Stimulated activated CD8-positive, alpha-beta memory T cell treated with anti-CD3 and anti-CD28 coated beads, Interleukin-15, amount 100 ng/mL, for 4 hours (primary cell): ENCODE results near the gene CDK4.

Source experiments
- DNase-seq, 2 donors: peaks; one replicate each; pipeline ENCODE4 v3.0.0-alpha.2; 2020; ENCODE audit warnings: low read depth in 2 of 2

The CDK4 gene

DNA sequence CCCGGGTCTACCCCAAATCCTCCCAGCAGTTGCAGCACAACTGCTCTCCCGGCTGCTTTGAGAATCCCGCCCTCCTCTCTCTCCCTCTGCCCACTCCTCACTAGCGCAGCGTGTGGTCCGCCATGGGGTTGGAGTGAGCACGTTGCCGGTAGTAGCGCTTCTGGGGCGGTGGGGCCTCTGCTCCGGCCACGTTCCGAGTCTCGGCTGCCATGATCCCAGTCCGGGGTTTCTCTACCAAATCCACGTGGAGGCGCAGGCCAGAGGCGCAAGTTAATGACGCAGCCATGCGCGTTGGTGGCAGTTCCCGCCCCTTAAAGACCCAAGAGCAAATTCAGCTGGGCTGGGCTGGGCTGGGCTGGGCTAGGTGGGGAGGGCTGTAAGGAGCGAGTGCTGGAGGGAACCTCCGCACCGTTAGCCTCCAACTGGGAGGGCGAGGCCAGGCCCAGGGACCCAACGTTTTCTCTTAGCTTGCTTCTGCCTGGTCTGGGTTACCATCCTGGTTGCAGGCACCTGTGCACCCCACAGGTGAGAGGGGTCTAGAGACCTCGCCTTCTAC lies 19.8 kb upstream of the CDK4 start, which contains the start of gene METTL1:
METTL1 (minus strand) TSS at position 233 of the 556 bp plus-strand sequence; CDS start at position 211, 22 bp downstream.
- peak; percentile 85 to 93 for DNase-seq

- peak; percentile 75 to 87 for DNase-seq
These were observed 19.2 kb upstream of the CDK4 start for GRCh38 chr12:57771236-57771872.

GRCh38 chr12:57770734-57771133 lies 18.6 kb upstream of the CDK4 start:
- no peak for DNase-seq

DNA sequence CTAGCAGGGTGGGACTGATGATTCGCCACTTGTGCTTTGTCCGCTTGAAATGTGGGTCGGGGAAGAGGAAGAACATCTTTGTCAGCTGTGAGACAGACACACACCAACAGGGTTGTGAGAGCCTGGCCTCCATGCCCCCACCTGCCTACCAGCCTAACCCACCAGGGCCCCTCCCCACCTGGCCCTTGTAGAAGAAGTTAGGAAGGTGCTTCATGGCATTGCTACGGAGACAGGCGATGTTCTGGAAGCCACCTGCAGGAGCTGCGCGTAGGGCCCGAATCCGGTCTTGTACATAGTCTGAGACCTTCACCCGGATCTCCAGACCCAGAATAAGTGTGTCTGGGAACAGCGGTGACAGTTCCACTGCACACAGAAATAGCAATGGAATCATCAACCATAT lies 17.5 kb upstream of the CDK4 start:
- no peak for DNase-seq

GRCh38 chr12:57767876-57768275 lies 15.8 kb upstream of the CDK4 start:
- no peak for DNase-seq

DNA sequence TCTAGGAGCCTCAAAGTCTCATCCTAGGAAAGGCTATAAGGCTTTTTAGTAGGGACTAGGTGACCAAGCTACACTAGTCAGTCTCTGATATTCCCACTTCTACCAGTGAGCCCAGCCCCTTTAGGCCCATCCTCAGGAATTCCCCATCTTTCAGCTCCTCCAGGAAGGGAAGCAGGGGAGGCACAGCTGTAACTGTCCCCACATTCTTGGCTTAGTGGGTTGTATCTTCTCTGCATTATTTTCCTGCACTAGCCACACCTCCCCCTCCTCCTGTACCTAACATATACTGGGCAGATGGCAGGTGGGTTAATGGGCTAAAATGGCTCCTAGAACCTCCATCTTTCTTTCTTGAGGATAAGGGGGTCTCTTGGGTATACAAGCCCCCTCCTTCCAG lies 15.2 kb upstream of the CDK4 start:
- DNase-seq = no peak

GRCh38 chr12:57766464-57767304 lies 14.6 kb upstream of the CDK4 start, which contains the start of gene CYP27B1:
TSS of gene CYP27B1 (minus strand) at chr12:57767078. CDS start at chr12:57767041, 37 bp downstream.
- DNase-seq = no peak

GRCh38 chr12:57765698-57766463 lies 13.8 kb upstream of the CDK4 start:
- DNase-seq = no peak

- peak in 1 of 2 donors; percentile 35 for DNase-seq
These were observed 13.0 kb upstream of the CDK4 start for GRCh38 chr12:57765003-57765697.

- no peak for DNase-seq
These were observed 12.5 kb upstream of the CDK4 start for GRCh38 chr12:57764662-57765002.

DNA sequence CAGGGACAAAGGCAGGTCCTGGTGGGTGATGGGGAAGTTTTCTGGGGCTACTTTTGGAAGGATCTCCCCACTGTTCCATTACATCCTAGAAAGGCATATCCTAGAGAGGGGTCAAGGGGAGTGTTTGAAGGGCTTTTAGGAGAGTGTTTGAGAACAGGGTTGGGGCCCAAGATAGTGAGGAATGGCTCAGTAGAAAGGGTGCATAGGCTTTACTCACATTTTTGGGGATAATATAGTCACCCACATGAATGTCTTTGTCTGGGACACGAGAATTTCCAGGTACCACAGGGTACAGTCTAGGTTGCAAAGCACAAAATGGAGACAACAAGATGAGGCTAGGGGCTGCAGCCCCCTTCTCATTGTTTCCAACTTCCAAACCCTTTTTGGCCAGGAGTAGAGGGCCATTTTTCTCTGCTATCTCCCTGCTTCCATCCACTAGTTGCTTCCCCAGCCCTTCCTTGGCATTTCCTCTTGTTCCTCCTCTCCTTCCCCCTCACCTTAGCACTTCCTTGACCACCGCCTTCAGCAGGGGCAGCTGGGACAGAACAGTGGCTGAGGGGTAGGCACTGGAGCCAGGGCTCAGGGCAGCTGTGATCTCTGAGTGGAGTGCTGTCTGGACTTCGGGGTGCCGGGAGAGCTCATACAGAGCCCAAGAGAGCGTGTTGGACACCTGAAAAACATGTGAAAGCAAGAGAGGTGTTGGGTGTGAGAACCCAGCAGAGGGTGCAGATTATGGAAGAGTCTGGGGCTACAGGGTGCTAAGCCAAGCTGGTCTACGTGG lies 12.0 kb upstream of the CDK4 start:
- DNase-seq = no peak

DNA sequence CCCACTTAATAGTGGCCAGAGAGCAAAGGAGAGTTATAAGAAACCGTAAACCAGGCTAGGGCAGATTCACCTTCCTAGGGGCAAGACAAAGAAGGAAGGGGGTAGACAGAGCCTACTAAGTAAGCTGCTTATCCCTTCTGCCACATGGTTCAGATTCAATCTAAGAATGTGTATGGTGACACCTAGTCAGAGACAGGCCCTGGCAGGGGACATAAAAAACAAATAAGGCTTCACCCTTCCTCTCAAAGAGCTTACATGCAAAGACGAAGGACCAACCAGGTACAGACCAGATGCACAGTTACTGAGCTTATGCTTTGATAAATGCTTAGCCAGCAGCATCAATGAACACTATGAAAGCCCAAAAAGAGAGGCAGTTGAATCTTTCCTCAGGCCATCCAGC lies 10.4 kb upstream of the CDK4 start:
- no peak for DNase-seq

DNA sequence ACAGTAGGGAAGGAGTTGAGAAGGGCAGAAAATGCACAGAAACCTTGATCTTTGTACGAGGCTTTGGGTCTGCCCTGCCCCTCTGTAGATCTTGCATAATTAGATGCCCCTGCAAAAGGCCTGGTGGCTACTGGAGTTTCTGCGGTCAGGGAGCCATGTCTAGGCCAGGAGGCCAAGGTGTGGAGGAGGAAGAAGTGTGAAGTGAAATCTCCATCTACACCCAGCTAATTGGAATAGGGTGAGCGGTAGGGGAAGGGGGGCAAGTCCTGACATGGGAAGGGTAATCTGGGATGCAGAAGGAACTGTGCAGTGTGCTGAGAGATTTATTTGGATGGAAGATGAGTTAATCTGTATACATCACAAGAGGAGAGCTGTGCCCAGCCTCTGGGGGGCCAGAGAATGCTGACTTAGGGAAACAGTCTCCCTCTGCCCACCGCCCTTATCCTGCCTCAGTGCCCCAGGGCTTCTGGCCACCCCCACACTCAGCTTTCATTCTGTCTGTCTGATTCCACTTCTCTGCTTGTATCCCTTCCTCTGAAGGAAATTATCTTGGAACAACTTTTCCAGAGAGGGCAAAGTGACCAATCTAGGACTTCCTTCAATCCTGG lies 9.4 kb upstream of the CDK4 start:
- no peak for DNase-seq

- no peak for DNase-seq
These were observed 8.4 kb upstream of the CDK4 start for GRCh38 chr12:57760347-57760982.

DNA sequence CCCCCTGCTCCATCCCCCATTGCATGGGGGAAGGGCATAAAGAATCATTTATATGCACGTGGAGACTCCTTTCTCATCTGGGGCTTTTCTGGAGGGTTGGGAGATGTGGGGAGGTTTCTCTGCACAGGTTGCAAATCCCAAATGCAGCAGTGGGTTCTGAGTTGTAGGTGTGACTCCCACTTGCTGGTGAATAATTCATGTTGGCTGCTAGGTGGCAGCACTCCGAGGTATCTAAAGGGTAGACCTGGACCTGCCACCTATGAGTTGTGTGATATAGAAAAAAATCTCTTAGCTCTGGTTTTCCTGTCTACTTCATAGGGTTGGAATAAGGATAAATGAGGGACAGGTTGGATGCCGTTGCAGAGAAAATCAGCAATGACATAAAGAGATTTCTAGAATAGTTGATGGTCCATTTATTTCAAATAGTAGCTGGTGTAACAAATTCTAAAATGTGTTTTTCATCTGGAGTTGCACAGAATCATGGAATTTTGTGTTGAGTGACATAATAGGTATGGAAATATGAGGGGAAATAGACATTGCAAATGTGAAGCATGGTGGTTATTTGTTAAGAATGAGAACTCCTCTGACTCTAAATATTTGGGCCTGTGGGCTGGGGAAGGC lies 7.4 kb upstream of the CDK4 start:
- no peak for DNase-seq

DNA sequence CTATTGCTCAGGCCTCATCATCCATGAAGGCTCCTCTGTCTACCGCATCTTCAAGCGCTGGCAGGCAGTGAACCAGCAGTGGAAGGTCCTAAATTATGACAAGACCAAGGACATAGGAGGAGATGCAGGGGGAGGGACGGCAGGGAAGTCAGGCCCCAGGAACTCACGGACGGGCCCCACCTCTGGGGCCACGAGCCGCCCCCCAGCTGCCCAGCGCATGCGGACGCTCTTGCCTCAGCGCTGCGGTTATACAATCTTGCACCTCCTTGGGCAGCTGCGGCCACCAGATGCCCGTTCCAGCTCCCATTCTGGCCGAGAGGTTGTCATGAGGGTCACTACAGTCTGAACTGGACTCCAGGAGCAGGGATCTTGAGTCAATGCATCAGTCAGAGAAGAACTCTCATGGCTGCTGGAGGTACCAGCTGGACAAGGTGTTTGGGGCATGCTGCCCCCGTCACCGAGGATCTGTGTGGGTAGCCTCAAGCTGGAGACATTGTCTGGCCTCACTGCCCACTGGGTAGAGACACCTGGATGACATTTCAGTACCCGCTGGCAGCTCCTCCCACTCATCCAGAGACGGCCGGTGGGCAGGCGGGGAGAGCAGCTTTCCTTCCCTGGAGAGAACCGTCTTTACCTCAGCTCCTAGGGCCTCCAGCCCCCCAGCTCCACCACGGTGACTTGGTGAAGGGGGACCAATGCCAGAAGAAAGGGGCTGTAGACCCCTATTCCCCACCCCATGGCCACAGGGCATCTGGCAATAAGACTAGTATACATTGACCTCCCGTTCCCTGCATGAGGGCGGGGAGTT lies 6.6 kb upstream of the CDK4 start:
- DNase-seq = no peak

DNA sequence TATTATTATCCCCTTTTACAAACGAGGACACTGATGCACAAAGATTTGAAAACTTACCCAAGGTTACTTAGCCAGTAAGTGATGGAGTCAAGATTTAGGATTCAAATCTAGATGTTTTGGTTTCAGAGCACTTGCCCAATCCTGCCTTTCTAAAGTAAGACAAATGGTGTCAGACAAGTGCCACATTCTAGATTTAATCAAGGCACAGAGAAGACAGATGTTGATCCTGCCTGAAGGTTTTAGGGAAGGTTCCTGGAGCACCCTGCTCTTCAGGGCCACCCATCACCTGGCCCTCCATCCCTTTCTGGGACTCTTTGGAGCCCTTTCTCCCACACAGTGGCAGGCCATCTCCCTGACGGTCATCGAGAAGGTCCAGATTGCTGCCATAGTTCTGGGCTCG lies 5.7 kb upstream of the CDK4 start:
- no peak for DNase-seq
